NK-92 (cell line): Measurements from ENCODE around the gene TDRD7.
"Not testable (repeated sequence)": the region's sequence is repeated elsewhere in the genome, so short reads cannot be mapped to it uniquely, and the experiment has no call there.

ENCODE experiments used
- DNase-seq: peaks from one replicate; lab custom pipeline; 2025; ENCODE audit not compliant: unreplicated experiment; lab: John Stamatoyannopoulos, UW

The TDRD7 gene

GRCh38 chr9:97425973-97426336 lies 14.1 kb downstream of the TDRD7 start:
- DNase-seq: no peak

- no peak for DNase-seq
Observed at GRCh38 chr9:97427885-97428284, 16.0 kb downstream of the TDRD7 start.

- DNase-seq: no peak
Observed at GRCh38 chr9:97430316-97431043, 18.6 kb downstream of the TDRD7 start.

- DNase-seq: no peak
Observed at GRCh38 chr9:97431044-97431441, 19.1 kb downstream of the TDRD7 start.

GRCh38 chr9:97431549-97432143 lies 19.8 kb downstream of the TDRD7 start:
- no peak for DNase-seq

- DNase-seq: no peak
Observed at GRCh38 chr9:97437051-97437600, 25.2 kb downstream of the TDRD7 start.

GRCh38 chr9:97438257-97438656 lies 26.4 kb downstream of the TDRD7 start:
- no peak for DNase-seq

- DNase-seq: no peak
Observed at GRCh38 chr9:97438666-97439065, 26.8 kb downstream of the TDRD7 start.

- DNase-seq: no peak
Observed at GRCh38 chr9:97440160-97440559, 28.3 kb downstream of the TDRD7 start.

GRCh38 chr9:97441729-97442128 lies 29.8 kb downstream of the TDRD7 start:
- no peak for DNase-seq

GRCh38 chr9:97445119-97445701 lies 33.3 kb downstream of the TDRD7 start:
- DNase-seq: no peak

GRCh38 chr9:97447001-97447400 lies 35.1 kb downstream of the TDRD7 start:
- no peak for DNase-seq

GRCh38 chr9:97453573-97453972 lies 41.7 kb downstream of the TDRD7 start:
- DNase-seq: not testable (repeated sequence)

- DNase-seq: not testable (repeated sequence)
Observed at GRCh38 chr9:97456841-97457240, 44.9 kb downstream of the TDRD7 start.

GRCh38 chr9:97459326-97459725 lies 47.4 kb downstream of the TDRD7 start:
- no peak for DNase-seq

- no peak for DNase-seq
Observed at GRCh38 chr9:97462159-97462558, 50.3 kb downstream of the TDRD7 start.

- DNase-seq: no peak
Observed at GRCh38 chr9:97462914-97463313, 51.0 kb downstream of the TDRD7 start.

GRCh38 chr9:97468658-97469448 lies 57.0 kb downstream of the TDRD7 start:
- DNase-seq: no peak

GRCh38 chr9:97470076-97470475 lies 58.2 kb downstream of the TDRD7 start:
- DNase-seq: no peak

- DNase-seq: no peak
Observed at GRCh38 chr9:97473717-97474116, 61.8 kb downstream of the TDRD7 start.

- no peak for DNase-seq
Observed at GRCh38 chr9:97474372-97474925, 62.6 kb downstream of the TDRD7 start.
